Stimulated activated CD8-positive, alpha-beta memory T cell treated with anti-CD3 and anti-CD28 coated beads, Interleukin-2, amount 100 ng/mL, for 48 hours (primary cell): Measurements from ENCODE around the gene SLC6A9.

Experiments
- DNase-seq, 2 donors: peaks; one replicate each; pipeline ENCODE4 v3.0.0-alpha.2; 2020; ENCODE audit warnings: low read depth in 2 of 2

Gene SLC6A9

DNA sequence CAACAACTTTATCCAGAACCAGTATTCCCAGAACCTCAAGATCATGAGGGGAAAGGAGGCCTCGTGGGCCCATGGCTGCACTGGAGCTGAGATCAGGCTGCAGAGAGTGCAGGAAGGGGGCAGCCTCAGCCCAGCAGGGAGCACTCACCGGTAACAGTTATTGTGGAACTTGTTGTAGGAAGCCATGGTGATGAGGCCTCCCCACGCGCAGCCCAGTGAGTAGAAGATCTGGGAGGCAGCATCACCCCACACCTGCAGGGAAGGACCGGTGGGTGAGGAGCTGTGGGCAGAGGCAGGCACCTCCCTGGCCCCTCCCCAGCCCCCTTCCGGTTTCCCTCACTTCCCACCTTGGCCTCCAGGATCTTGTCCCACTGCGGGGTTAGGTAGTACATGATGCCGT is 29.1 kb downstream of the SLC6A9 start:
- no peak for DNase-seq

DNA sequence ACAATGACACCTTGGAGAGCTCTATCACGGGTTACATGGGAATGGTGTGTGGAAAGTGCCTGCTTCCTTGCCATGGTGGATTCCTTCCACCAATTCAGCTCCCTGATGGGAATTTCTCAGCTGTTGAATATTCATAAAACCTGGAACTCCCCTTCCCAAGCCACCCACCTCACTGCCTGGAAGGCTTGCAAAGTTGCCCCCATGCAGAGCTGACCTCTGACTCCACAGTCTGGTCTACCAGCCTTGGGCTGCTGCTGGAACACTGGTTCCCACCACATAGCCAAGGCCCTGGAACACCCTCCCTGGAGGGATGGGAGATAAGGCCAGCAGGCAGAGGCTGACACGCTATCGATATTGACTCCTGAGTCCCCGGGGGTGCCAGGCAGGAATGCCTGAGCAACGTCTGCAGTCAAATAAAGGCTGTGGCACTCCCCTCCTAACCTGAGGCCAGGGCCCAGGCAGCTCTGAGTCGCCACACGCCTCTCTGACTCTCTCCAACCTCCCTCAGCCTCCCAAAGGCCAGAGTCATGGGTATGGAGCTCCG is 31.1 kb downstream of the SLC6A9 start:
- no peak for DNase-seq

DNA sequence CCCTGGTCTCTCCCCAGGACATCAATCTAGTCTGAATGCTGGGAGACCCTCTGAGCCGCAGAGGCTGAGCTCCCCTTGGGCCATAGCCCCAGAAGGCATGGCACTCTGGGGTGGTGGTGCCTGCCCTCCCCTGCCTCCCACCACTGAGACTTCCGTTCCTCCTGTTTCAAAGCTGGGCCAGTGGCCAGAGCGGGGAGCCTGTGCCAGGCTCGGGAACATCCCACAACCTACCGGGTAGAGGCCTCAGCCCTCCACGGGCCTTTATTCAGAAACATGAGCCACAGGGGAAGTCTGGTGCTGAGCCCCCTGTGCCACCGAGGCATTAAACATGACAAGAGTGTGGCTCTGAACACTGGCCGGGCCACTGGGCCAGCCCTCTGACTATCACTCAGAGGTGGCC is 31.8 kb downstream of the SLC6A9 start:
- DNase-seq, result no peak

DNA sequence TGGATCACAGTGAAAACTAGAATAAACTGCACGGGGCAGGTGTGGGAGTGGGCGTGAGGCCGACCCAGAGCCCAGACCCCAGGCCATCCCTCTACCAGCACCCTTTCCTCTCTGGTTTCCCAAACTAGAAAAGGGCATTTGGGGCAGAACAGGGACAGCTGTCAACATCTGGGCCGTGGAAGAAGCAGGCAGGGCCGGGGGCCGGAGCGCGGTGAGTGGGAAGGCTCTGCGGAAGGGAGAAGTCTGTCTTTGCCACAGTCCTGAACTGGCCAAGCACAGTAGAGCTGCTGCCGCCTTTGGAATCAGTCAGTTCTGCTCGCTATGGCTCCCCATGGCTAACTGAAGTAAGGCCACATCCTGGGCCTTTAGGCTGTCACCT is 33.3 kb downstream of the SLC6A9 start:
- DNase-seq, result no peak

DNA sequence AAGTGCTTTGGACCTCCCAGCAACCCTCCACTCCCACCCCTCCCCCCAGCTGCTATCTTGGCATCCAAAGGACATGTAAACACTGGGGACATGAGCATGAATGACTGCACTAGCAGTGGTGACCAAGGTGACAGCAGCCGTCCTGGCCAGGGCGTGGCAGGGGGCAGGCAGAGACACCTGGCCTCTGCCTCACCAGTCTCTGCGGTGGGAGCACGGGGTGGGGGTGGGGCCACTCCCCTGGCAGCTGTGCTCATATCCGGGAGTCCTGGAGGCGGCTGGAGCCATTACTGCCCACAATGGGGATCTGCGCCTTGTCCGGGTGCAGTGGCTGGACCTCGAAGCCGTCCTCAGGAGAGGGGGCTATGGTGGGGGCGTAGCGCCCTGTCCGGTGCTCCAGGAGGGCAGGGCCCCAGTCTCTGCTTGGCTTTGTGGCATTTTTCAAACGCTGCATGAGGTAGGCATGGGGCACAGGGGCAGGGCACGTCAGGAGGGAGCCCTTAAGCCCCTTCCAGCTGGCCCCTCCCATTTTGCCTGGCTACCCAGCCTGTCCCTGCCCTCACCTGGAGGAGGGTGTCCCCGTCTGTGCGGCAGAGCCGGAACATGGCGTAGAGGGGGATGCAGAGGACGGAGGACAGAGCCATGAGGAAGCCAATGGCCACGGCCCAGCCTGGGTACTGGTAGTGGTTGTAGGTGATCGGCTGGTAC is 33.8 kb downstream of the SLC6A9 start:
- no peak for DNase-seq

DNA sequence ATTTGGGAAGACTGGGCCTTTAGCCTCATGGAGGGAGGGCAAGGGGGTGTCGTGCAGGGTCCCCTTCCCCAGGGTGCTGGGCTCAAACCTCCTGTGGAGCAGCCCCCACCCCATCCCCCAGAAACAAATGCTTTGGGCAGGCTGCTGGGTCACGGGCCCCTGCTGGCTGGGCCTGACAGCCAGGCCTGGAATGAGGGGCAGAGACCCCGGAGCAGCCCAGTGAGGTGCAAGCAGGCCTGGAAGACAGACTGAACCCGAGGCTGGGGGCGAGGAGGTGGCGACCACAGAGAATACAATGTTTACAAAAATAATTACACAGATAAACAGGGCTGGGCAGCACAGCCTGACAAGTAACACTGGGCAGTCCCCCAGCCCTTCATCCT is 34.5 kb downstream of the SLC6A9 start:
- DNase-seq, result no peak

DNA sequence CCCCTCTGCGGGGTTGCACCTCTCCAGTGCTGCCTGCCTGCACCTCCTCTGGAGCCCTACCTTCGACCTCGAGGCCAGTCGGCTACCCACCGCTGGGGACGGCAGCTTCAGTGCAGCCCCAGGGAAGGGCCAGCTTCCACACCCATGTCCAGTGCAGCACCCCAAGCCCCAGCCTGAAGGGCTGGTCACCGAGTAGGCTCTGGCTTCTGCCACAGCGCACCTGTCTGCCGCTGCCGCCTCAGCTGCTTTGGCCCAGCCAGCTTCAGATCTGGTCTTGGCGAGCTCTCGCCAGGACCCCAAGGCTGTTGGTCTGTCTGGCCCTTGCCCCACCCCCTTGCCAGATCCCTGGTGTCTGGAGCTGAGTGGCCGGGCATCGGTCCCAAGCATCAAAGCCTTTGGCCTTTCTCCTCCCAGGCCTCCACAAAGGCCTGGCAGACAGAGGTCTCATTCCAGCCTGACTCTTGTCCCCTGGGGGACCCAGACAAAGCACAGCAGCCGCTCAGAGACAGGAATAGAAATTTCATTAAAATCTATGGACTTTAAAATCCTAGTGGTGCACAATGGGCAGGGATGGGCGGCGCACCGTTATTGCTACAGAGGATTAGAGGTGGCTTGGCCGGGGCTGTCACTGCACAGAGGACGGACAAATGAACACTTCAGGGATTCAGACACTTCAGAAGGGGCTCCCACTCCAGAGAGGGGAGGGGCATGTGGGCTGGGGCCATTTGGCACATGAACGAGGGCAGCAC is 35.1 kb downstream of the SLC6A9 start:
- DNase-seq, result no peak

DNA sequence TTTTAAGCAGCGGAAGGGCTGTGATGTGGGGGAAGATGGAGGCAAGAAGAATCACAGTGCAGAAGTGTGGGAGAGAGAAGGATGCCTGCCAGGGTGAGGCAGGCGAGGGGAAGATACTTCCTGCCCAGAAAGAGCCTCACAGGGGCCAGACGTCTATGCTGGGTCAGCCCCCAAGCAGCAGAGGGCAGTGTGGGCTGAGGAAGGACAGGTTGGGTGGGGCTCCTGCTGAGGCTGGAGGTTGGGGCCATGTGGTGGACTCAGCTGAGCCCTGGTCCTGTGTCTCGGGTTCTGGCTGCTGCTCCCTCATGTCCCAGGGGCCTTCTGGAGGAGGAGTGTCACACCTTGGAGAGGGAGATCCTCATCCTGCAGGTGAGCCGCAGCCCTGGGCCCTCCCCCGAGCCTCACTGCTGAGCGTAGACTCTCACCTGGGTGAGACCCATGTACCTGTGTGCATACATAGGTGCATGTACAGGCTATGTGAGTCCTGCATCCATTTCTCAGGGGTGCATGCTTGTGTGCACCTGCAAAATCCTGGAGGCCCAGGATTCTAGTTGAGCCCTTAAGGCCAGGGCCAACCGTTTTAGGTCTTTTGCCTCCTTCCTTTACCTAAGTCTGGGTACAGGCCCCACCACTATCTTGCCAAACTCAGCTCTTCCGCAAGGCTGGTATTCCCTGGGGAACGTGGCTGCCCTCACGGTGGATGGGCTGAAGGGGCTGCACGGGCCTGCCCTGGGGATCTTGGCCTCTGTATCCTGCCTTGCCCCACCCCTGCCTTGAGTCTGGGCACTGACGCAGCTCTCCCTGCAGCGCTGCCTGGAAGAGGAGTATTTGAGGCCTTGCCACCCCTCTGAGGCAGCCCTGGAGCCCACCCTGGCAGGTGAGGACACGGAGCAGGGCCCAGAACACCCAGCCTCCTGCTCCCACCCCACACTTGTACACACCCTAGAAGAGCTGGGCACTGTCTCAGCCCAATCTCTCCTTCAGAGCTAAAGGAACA is 36.2 kb downstream of the SLC6A9 start:
- DNase-seq, result no peak

DNA sequence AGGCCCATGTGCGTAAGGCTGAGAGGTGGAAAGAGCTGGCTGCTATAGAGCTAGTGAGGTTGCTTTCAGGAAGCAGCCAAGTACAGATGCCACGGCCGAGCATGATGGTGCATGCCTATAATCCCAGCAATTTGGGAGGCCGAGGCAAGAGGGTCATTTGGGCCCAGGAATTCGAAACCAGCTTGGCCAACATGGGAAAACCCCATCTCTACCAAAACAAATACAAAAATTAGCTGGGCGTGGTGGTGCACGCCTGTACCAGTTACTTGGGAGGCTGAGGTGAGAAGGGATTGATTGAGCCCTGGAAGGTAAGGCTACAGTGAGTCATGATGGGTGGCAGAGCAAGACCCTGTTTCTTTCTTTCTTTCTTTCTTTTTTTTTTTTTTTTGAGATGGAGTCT is 37.2 kb downstream of the SLC6A9 start:
- no peak for DNase-seq

DNA sequence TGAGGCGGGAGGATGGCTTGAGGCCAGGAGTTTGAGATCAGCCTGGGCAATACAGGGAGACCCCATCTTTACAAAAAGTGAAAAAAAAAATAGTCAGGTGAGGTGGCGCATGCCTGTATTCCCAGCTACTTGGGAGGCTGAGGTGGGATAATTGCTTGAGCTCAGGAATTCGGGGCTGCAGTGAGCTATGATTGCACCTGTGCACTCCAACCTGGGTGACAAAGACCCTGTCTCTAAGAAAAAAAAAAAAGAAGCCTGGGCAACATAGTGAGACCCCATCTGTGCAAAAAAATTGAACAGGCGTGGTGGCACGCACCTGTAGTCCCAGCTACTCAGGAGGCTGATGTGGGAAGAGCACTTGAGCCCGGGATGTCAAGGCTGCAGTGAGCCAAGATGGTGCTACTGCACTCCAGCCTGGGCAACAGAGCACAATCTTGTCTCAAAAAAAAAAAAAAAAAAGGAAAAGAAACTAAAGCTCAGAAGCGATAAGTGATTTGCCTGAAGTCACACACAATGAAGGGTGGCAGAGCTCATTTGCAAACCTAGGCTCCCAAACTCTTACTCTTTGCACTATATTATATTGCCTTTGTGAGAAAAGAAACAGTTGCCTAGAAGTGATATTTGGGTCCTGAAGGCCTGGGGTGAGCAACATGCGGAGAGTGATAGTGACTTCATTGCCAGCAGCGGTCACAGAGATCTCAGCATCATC is 37.9 kb downstream of the SLC6A9 start:
- no peak for DNase-seq

DNA sequence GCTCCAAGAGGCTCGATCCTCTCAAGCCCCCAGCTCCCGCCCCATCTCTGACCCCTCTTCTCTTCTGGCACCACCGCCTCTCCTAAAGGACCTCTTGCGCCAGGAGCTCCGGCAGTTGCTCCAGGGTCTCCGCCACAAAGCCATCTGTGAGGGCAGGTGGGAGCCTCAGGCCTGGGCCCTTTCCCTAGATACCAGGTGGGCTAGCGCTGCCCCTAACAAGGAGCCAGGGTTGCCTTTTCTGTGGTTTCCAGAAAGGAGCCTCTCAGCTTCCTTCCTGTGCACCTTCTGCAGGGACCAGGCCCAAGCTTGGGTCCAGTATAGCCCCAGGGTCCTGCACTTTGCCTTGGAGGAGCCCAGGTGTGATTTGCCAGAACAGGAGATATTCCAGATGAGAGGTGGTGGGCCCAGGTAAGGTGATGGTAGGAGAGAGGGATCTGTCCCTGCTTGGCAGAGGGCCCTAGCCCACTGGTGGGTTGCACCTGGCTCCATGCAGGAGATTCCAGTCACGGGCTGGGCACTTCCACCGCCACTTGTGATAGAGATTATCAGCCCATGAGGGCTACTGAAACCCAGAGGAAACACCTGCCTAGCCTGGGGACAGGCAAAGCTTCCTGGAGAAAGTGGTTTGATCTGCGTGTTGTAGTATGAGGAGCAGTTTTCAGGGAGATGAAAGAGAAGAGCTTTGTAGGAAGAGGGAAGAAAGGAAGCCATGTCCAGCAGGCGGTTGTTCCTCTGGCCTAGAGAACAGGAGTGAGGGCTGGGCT is 38.8 kb downstream of the SLC6A9 start:
- no peak for DNase-seq

DNA sequence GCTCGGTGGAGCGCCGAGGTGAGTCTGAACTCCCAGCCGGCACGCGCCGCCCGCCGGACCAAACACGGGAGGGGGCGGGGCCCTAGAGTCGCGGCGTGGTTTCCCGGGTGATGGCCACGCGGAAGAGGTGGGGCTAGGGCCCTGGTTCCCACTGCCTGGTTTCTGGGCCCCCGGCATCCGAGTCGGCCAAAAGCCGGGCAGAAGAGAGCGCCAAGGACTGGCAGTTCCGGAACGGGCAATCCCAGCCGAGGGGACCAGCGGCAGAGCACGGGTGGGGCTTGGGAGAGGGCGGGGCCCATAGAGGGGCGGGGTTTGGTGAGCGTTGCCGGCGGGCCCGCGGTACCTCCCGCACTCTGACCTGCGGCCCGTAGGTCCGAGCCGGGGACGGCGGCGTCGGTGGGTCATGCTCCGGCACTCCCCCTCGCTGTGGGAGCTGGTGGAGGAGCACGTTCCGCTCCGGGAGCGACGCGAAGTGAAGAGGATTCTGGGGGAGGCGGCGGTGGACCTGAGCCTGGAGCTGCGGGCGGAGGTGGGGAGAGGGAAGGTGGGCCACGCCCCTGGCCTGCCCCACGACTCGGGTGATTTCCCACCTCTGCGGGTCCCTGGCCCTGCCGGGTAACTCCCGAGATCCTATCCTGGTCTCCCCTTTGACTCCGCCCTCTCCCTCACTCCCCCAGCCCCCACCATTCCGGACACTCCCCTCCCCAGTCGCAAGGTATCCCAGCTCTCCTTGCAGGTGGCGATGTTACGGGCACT is 39.6 kb downstream of the SLC6A9 start, which contains the start of gene CCDC24:
CCDC24 (plus strand) TSS at position 124 of the 756 bp plus-strand sequence; CDS start at position 404, 280 bp downstream.
- peak; percentile 70 to 74 for DNase-seq

DNA sequence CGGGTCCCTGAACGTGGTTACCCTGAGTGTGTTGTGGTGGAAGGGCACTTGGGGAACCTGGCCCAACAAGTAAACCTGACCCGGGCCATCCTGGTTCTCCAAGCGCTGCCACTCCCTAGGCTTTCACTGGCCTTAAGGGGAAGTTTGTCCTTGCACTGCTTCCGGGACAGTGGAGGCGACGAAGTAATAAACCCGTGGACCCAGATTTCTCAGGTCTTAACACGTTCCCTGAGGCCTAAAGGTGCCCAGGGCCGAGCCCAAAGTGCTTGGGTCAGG is 40.1 kb downstream of the SLC6A9 start:
- no peak for DNase-seq

DNA sequence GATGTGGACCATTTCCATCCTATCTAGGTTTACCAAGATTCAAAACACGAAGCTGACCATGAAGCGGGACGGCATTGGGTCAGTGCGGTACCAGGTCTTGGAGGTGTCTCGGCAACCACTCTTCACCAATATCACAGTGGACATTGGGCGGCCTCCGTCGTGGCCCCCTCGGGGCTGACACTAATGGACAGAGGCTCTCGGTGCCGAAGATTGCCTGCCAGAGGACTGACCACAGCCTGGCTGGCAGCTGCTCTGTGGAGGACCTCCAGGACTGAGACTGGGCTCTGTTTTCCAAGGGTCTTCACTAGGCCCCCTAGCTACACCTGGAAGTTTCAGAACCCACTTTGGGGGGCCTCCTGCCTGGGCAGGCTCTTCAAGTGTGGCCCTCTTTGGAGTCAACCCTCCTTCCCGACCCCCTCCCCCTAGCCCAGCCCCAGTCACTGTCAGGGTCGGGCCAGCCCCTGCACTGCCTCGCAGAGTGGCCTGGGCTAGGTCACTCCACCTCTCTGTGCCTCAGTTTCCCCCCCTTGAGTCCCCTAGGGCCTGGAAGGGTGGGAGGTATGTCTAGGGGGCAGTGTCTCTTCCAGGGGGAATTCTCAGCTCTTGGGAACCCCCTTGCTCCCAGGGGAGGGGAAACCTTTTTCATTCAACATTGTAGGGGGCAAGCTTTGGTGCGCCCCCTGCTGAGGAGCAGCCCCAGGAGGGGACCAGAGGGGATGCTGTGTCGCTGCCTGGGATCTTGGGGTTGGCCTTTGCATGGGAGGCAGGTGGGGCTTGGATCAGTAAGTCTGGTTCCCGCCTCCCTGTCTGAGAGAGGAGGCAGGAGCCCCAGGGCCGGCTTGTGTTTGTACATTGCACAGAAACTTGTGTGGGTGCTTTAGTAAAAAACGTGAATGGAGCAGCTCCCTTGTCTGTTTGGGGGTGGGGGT is 40.7 kb downstream of the SLC6A9 start:
- no peak for DNase-seq

DNA sequence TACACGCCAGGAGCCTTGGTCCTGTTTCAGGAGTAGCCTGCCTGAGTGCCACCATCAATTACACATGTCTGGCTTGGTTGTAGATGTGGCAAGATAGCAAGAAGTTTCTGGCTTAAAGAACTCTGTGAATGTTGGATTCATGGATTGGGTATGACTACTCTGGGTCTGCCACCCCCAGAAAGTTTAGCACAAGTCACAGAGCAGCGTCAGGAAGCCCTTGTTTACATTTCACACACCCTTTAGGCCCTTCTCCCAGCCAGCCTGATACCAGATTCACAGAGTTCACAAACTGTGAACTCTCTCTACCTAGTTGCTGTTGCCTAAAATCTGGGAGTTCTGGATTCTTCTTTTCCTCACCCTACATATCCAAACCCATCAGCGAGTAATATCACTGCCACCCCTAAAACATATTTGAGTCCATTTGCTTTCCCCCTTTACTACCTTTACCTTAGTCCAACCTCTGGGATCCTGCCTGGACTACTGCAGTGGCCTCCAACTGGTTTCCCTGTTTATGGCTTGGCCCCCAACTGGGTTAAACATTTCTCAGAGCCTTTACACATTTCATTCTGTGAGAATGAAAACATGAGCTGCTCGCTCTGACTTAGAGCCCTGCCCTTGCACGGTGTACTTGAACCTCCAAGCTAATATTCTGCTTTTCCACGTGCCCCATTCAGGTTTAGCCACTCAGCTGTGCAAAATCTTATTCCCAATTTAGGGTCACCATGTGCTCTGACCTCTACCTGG is 43.9 kb downstream of the SLC6A9 start:
- DNase-seq, result no peak

DNA sequence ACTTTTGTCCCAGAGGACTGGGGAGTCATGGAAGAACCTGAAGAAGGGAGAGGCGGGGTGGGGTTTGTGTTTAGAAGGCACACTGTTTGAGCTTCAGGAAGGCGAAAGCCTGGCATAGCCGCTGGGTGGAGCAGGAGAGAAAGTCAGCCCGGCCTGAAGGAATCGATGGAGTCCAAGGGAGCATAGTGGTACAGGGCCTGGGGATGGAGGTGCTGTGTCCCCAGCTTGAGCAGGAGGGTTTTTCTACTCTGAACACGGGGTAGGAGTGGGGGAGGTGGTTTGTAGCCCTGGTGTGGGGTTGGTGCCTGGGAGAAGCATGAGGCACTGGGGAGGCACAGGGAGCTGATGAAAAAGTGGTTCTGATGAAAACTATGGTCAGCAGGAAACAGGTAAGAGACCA is 44.5 kb downstream of the SLC6A9 start:
- DNase-seq, result no peak

DNA sequence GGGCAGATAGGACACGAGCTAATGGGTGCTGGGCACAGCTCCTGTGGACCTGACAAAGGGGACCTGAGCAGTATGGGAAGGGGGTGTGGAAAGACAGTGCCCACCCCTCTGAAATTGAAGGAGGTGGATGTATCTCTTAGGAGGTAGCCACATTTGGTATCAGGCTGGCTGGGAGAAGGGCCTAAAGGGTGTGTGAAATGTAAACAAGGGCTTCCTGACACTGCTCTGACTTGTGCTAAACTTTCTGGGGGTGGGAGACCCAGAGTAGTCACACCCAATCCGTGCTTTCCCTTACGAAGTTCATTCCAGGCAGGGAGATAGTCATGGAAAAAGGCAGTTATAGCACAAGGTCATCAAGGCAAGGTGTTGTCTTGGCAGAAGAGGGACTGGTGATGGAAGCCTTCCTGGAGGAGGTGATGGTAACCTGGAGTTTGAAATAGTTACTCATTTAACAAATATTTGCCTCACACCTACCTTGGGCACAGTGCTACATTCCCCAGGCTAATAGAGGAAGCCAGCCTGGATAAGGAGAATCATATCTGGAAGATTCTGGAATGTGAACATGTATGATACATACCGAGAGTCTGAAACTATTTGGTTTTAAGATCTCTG is 45.2 kb downstream of the SLC6A9 start:
- DNase-seq, result no peak

DNA sequence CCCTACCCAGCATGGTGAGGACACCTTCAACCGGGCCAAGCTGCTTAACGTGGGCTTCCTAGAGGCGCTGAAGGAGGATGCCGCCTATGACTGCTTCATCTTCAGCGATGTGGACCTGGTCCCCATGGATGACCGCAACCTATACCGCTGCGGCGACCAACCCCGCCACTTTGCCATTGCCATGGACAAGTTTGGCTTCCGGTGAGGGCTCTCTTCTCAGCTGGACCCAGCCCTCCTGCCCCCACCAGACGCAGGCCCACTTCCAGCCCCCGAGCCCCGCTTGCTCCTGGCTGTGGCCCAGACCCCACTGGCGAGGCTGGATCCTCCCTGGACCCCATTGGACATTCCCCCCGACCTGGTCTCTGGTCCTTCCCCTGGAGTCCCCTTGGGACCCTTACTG is 46.4 kb downstream of the SLC6A9 start:
- no peak for DNase-seq
